ENCODE data around the gene ITIH3. TPM values are rescaled to one million over a fixed set of nuclear protein-coding genes. Genes with fewer than 3 reads are reported as not detected.

ITIH3 gene
- total RNA-seq, 1 donor from 2014 or later = 779 TPM

DNA sequence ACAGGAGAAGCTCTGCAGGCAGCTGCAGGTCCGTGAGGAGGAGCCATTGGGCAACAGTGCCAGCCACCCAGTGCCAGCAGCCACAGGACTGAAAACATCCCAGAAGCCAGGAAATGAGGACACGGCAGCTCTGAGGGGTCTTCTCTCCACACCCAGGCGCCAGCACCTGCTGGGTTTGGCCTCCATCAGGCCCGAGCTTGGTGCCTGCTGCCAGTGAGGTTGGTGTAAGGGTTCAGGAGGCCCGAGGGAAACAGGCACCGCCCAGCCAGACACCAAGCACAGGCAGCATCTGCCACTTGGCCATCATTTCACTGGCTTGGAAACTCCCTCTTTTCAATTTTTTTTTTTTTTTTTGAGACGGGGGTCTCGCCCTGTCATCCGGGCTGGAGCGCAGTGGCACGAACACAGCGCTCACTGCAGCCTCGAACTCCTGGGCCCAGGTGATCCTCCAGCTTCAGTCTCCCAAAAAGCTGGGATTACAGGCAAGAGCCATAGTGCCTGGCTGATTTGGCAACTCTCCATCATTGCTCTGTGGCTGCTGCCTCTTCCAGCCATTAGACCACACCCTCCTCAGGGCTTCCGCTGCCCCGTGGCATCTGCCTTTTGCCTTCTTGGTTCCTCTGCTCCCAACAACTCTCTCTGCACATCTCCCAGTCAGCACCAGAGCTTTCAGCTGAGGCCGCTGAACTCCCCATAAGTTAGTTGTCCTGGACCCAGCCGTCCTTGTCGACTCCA lies 1.5 kb upstream of the ITIH3 start:
- DNase-seq (ENCODE audit: low spot score) (no peak), ATAC-seq (peak; percentile 11)

DNA sequence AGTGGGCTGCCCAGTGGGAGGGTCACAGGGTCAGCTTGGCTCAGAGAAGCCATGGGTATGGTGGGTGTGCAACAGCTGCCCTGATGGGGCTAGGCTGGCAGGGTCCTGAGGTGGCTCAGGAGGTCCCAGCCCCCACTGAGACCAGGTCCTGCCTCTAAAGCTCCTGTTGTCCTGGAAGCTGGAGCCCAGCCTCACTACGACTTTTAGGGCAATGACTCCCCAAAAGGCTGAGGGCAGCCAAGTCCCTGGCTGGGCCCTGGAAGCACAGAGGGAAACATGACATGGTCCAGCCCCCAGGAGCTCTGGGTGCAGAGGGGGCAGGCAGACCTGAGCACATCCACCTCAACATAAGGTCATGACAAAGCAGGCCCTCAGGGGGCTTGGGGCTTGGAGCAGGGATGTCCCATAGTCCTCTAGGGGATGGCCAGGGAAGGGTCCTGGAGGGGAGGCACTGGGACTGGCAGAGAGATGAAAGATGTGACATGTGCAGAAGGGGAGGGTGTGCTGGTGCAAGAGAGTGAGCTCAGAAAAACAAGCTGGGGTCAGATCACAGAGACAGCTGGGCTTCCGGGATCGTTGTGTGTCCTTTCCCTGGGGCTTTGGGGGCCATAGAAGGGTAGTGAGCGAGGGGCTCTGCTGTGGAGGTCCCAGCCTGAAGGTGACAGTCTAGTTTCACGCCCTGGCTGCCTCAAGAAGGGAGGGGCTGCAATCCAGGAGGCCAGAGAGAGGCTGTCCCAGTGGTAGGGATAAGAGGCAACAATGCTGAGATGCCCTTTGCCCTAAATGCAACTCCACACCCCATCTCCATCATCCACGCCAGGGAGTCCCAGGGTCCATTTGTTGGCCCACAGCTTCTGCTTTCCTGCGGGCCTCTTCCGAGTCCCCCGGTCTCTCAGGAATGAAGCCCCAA lies 639 bp upstream of the ITIH3 start:
- ATAC-seq = peak; percentile 47
- DNase-seq (ENCODE audit: low spot score) = no peak

DNA sequence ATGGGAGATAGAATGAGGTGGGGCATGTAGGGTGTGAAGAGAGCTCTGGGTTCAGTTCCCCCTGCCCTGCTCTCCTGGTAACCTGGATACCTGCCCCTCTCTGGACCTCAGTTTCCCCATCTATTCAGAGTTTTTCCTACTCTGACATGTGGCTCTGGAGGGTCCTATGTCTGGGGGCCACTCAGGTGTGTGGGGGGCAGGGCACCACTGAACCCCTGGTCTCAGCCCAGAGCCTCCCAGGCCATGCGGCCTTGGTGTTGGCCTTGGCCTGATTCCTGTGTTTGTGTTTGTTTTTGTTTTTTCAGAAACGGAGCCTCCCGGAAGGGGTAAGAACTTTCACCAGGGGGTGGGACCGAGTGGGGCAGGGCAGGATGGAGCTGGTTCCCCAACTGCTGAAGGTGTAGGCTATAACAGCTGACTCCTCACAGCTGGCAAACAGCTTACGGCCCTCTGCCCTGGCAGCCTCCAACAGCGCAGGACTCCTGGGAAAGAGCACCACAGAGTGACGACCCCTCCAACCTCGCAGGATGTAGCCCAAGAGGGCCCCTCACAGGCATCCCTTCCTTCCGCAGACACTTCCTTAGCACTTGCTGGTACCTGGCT lies 803 bp downstream of the ITIH3 start:
- ATAC-seq = peak; percentile 51
- DNase-seq (ENCODE audit: low spot score) = peak; percentile 86

DNA sequence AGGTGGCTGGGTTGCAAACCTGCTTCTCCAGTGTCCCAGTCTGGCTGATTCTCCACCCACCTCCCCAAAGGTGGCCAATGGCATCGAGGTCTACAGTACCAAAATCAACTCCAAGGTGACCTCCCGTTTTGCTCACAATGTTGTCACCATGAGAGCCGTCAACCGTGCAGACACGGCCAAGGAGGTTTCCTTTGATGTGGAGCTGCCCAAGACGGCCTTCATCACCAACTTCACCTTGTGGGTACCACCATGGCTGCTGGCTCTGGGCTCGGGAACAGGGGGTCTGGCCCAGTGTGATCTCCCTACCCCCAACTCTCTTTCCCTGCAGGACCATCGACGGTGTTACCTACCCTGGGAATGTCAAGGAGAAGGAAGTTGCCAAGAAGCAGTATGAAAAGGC lies 1.8 kb downstream of the ITIH3 start:
- no peak for ATAC-seq
- DNase-seq (ENCODE audit: low spot score) = no peak

DNA sequence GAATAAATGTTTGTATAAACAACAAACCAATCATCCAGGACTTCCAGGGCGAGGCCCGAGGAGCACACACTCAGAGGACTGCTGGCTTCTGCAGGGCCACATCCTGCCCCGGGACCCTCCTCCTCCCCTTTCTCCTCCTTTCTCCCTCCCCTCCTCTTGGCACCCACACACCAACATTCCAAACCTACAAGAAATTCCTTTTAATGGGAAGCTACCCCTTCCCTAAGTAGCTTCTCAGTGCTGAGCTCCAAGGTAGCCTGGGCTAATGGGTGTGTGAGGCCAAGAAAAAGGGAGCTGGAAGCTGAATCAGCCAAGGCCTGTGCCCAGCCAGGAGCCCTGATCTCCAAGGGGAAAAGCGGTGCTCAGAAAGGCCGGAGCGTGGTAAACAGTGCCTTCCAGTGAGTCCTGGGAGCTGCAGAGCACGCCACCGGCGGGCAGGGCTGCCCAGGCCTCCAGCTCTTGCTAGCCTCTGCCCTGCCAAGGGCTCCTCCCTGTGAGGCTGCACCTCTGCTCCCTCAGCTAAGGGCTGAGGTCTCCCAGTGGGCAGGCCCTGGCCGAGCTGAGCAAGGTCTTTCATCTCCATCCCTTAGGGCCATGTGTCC lies 3.9 kb downstream of the ITIH3 start:
- no peak for DNase-seq (ENCODE audit: low spot score)
- ATAC-seq = no peak

DNA sequence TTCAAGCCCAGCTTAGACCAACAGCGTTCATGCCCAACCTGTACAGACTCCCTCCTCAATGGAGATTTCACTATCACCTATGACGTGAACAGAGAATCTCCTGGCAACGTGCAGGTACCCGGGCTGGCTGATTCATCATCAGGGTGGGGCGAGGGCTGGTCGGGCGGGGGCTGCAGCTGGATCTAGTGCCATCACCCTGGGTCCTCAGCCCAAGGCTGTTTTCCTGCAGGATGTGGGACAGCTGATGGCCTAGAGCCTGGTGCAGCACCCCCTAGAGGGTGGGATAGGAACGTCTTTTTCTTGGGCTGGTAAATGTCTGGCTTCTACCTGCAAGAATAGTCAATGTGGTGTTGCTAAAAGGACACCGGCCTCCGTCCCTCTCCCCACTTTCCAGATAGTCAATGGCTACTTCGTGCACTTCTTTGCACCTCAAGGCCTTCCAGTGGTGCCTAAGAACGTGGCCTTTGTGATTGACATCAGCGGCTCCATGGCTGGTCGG lies 4.4 kb downstream of the ITIH3 start:
- ATAC-seq (peak; percentile 15), DNase-seq (ENCODE audit: low spot score) (no peak)

DNA sequence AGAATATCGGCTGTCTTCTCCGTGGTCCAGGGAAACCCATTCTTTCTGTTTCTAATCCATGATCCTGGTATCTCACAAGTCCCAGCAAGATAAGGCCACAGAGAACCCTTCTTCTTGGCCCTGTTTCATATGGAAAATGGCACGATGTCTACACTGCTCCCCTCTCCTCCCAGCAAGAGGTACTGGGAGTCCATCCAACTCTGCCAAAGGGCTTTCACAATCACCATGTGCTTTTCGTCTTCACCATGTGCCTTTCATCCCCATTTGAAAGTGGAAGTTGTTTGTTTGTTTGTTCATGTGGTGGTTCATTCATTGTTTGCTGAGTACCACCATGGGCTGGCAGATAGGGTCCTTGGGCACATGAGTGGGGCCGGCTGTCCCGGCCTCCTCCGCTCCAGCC lies 5.5 kb downstream of the ITIH3 start:
- no peak for DNase-seq (ENCODE audit: low spot score)
- ATAC-seq = peak; percentile 14

DNA sequence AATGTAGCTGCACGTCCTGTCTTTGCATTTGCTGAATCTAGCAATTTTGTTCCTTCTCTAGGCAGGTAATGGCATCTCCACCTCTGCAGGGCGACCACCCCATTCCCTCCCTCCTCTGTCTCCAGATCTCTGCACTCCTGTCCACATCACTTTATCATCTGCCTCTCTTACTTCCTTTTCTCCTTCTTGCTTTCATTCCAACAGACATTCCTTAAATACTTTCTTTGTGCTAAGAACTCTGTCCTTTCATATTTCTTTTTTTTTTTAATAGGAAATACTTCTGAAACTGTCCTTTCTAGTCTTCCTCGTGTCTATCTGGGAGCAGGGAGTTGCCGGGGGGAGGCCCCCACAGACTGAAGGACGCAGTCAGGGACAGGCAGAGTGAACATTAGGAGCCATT lies 7.2 kb downstream of the ITIH3 start:
- no peak for ATAC-seq
- no peak for DNase-seq (ENCODE audit: low spot score)

DNA sequence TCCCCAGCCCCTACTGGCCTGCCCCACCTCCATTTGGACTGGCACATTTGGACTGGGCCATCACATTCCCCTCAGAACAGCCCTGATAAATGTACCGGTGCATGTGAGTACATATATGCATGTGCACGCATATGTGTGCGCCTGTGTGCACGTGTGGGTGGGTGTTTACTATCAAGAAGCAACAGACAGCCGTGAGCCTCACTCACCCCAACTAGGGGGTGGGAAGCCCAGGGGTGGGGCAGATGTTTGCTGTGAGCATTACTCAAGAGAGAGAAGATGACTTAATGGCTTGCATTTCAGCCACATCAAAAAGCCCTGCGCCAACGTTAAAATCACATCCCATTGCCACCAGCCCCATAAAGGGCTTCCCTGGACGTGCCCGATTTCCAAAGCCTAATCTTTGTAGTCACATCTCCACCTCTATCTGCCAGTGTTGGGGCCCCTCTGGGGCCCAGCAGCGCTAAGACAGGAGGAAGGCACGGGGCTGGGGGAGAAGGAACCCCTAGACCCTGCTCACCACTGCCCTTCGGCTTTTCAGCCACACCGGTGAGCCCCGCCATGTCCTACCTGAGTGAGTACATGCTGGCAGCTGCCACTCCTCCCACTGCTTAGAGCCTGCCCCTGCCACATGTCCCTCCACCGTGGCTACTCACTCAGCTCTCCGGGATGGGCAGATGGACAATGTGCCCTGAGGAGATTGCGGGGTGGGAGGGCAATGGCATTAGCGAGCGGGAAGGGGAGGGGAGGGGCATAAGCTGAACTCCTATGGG lies 10.9 kb downstream of the ITIH3 start:
- ATAC-seq (no peak), DNase-seq (ENCODE audit: low spot score) (no peak)

DNA sequence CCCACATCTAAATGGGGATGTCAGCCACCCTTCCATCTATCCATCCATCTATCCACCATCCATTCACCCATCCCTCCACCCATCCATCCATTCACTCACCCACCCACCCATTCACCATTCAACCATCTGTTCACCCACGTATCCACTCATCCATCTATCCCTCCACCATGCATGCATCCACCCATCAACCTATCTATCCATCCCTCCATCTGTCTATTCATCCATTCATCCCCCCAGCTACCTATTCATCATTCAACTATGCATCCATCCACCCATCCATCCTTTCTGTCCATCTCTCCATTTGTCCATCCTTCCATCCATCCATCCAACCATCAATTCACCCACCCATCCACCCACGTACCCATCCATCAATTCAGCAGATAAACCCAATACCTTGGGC lies 14.6 kb downstream of the ITIH3 start:
- DNase-seq (ENCODE audit: low spot score) = no peak

DNA sequence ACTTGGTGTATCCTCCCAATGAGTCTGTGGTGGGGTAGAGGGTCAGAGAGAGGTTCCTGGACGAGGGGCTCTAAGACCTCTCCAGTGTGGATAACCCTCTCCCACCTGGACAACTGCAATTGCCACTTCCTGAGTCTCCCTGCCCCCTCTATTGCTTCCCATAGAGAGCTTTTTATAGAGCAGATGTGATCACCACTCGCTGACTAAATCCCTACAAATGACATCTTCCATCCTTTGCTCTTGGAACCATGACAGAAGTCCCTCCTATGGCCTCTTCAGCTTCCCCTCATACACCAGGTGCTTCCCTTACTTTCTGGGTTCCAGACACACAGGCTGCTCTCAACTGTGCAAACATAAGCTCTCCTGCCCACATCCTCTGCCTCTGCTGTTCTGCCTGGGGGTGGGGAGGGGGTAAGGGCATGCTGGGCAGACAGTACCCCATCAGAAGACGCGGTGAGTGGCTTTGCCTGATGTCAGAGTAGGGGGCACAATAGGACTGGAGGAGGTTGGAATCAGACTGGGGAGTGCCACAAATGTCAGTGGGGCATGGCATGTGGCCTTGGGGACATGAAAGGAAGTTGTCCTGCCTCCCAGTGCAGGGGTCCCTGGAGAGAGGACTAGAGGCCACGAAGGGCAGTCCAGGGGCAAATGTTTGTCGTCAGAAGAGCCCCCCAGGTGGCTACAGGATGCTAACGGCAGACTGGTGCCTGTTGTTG lies 15.2 kb downstream of the ITIH3 start:
- no peak for DNase-seq (ENCODE audit: low spot score)
- no peak for ATAC-seq

More for the DNA sequence above, 14.6 kb downstream of the ITIH3 start:
- ATAC-seq = no peak

DNA sequence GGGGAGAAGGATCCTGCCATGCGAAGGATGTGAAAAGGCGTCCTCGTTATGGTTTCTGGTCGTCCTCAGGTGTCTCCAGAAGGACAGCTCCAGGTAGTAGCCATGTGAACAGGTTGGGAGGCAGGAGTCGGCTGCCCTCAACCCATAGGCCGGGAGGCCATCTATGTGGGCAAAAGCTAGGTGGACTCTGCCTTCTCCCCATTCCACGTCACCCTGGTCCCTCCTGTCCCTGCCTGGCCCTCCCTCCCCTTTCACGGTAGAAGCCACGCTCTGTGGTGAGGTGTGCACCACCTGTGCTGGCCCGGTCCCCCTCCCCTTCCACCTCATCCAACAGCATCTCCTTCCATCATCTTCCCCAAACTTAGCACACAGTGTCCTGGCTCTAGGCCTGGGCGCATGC lies 16.3 kb downstream of the ITIH3 start:
- DNase-seq (ENCODE audit: low spot score) = peak; percentile 78

DNA sequence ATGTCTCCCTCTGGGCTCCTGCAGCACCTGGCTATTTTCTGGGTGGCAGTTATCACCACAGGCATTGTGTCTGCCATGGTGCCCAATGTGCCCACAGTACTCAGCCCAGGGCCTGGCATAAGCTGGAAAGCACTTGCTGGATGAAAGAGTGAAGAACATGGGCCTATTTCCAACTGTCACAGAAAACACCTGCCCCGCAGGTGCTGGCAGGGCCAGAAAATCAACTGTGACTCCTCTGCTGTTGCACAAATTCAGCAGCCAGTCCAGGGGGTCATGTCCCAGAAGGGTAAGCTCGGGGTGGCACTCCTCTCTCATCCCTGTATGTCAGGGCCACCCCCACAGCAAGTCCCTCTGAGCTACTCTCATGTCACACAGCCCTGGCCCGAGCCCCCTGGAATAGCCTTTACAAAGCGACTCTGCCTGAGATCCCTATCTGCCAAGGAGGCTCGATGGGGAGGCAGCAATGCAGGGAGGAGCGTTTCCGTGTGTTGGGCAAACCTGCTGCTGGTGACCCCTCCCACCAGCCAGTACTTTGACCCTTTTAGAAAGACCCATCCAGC lies 16.9 kb downstream of the ITIH3 start:
- peak; percentile 82 for DNase-seq (ENCODE audit: low spot score)
- peak; percentile 51 for ATAC-seq

More for the DNA sequence above, 16.3 kb downstream of the ITIH3 start:
- ATAC-seq = peak; percentile 52

DNA sequence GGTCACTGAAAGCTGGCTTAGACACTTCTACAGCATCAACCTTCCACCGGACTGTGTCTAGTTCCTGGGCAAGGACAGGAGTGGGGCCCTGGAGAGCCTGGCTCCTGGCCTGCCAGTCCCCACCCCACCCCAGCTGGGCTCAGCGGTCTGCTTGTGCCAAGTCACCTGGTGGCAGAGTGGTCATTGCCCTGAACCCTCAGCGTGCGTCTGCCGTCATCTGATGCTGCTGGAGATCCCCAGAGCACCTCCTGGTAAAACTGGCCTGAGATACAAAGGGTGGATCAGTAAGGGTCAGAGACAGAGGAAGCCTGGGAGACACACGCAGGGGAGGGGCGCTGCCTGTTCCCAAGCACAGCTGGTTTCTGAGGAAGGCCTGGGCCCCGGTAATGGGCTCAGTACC lies 19.2 kb downstream of the ITIH3 start:
- DNase-seq (ENCODE audit: low spot score) = peak; percentile 79
- peak; percentile 30 for ATAC-seq

DNA sequence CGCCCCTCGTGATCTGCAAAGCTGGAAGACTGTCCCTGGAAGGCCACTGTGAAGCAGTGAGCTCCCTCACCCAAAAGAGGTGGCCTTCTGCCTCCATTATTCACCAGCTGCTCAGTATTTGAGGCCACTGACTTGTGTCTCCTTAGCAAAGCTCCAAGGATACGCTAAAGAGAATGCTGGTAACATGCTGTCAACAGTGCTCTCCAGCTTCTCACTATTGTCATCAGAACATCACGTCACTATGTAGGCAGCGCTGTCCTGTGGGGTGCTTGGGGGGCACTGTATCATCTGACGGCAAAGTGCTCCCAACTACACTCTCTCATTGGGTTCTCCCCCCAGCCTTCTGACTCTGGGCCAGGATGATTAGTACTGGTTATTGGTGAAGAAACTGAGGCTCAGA lies 21.6 kb downstream of the ITIH3 start:
- no peak for DNase-seq (ENCODE audit: low spot score)
- ATAC-seq = no peak

DNA sequence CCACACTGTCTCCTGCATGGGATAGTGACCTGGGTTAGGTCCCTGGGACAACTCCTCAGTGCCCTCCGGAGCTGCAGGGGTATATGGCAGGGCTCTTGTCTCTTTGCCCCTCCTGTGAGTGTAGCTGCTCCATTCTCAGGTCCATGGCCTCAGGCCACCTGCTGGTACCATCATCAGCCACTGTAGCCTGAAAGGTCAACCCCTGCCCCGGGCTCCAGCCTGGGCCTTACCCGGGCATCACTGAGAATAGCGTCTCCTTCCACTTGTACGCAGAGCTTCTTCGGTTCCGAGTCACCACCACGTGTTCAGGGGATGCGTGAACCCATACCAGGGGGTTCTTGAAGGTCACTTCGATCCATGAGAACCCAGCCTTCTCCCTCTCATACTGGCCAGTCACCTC lies 22.1 kb downstream of the ITIH3 start:
- peak; percentile 1 for ATAC-seq
- DNase-seq (ENCODE audit: low spot score) = peak; percentile 51

DNA sequence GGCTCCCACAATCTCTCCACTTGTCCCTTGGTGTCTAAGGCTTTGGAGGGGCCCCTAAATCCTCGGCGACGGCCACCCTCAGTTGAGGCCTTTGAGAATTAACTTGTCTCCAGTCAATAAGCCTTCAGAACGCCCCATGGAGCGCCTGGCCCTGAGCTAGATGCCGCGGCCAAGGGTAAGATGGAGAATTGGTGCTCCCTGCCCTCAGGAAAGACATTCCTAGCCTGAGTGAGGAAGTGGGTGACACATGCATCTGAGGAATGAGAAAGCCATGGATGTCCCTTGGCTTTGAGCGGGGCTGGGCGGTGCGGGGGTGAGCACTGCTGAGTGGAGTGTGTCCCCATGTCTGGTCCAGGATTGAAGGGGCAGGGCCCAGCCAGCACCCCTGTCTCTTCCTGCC lies 22.6 kb downstream of the ITIH3 start:
- ATAC-seq (peak; percentile 0), DNase-seq (ENCODE audit: low spot score) (no peak)

DNA sequence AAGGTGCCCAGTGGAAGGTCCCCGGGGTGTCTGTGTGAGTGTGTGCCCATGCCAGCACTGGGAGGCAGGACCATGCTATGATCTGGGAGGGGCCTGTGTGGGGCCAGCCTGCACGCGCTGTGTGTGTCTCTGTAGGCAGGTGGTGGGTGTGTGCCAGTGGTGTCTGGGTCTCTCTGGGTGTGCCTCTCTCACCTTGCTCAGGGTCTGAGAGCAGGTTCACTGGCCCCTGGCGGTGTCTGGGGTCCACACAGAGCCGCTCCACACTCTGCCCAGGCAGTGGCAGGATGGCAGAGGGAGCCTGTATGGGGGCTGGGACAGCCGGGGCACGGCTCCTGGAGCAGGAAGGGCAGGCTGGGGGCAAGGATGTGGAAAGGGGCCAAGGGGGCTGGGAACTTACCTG lies 23.3 kb downstream of the ITIH3 start:
- ATAC-seq = no peak
- DNase-seq (ENCODE audit: low spot score) = peak; percentile 52

DNA sequence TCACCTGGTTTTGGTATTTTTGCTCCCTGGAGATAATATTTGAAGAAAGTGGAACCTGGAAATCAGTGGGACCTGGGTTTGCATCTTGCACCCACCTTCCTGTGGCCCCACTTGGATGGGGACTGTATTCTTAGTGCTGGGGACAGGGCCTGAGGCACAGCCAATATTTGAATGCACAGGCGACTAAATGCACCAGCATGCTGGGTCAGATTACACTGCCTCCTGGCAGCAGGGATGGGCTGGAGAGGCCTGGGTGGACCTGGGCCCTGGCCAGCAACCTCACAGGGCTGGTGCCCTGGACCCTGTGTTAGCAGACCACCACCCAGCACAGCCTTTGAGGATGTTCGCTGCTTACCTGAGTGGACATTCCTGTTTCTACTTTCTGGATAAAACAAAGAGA lies 25.3 kb downstream of the ITIH3 start:
- DNase-seq (ENCODE audit: low spot score) (no peak), ATAC-seq (no peak)

All from left lobe of liver (tissue), 2 donors.